ENCODE results near the gene MIAT.
A peak's percentile ranks its signal among the peaks of the same experiment; 100 is the strongest.
"Not testable (repeated sequence)": the region's sequence is repeated elsewhere in the genome, so short reads cannot be mapped to it uniquely, and the experiment has no call there.

Gene MIAT

DNA sequence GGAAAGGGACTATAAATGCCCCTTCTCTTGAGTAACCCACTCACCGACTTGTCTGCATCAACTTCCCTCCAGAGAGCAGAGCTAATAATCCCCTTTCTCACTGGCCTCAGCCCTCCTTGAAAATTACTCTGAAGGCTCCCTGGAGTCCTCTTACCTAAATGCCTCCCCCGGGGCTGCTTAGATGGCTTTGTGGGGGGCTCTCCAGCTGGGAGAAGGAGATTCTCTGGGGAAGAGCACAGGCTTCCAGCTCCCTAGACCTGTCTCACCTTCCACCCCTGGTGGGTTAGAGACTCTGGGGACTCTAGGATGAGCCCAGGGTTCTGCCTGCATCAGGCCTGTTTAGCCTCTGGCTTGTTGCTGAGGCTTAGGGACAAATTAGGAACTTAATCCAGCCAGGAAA, 39.8 kb downstream of the MIAT start:
- TF ChIP-seq CTCF (conservative IDR thresholded peaks at IDR 0.05; ENCODE audit: low read length), result no peak
- no peak for DNase-seq (ENCODE audit: low read depth)
- H3K4me3 ChIP-seq (ENCODE audit: low read length), result no peak overlapping the region

DNA sequence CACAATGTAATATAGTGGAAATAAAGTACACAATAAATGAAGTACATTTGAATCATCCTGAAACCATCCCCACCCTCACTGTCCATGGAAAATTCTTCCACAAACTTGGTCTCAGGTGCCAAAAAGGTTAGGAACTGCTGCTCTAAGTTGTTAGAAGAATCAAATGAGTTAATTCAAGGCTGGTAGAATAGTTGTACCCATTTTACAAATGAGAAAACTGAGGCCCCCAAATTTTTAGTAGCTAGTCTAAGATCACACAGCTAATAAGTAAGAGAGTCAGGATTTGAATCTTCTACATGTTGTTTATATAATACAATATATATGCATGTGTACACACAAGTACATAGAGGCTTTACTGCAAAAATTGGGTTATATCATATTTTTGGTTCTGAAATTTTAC, 43.1 kb downstream of the MIAT start:
- TF ChIP-seq CTCF (conservative IDR thresholded peaks at IDR 0.05; ENCODE audit: low read length), result no peak
- H3K4me3 ChIP-seq (ENCODE audit: low read length), result no peak overlapping the region
- no peak for DNase-seq (ENCODE audit: low read depth)

DNA sequence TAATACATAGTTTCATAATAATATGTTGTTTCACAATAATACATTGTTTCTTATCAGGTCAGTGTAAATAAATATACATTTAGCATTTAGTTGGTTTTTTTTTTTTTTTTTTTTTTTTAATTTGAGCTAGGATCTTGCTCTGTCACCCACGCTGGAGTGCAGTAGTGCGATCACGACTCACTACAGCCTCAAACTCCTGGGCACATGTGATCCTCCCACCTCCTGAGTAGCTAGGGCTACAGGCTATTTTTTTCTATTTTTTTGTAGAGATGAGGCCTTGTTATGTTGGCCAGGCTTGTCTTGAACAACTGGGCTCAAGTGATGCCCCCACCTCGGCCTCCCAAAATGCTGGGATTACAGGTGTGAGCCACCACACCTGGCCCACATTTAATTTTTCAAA, 43.5 kb downstream of the MIAT start:
- no peak for DNase-seq (ENCODE audit: low read depth)
- H3K4me3 ChIP-seq (ENCODE audit: low read length), result no peak overlapping the region
- no peak for TF ChIP-seq CTCF (conservative IDR thresholded peaks at IDR 0.05; ENCODE audit: low read length)

- no peak overlapping the region for H3K4me3 ChIP-seq (ENCODE audit: low read length)
- DNase-seq (ENCODE audit: low read depth), result no peak
- TF ChIP-seq CTCF (conservative IDR thresholded peaks at IDR 0.05; ENCODE audit: low read length), result no peak
Observed at GRCh38 chr22:26701323-26701722, 43.9 kb downstream of the MIAT start.

- peak; percentile 49 for DNase-seq (ENCODE audit: low read depth)
- no peak for TF ChIP-seq CTCF (conservative IDR thresholded peaks at IDR 0.05; ENCODE audit: low read length)
- no peak overlapping the region for H3K4me3 ChIP-seq (ENCODE audit: low read length)
Observed at GRCh38 chr22:26702906-26703830, 45.8 kb downstream of the MIAT start.

DNA sequence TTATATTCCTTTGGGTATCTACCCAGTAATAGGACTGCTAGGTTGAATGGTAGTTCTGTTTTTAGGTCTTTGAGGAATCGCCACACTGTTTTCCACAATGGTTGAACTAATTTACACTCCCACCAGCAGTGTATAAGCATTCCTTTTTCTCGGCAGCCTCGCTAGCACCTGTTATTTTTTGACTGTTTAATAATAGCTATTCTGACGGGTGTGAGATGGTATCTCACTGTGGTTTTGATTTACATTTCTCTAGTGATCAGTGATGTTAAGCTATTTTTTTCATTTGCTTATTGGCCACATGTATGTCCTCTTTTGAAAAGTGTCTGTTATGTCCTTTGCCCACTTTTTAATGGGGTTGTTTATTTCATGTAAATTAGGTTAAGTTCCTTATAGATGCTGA, 48.0 kb downstream of the MIAT start:
- not testable (repeated sequence) for DNase-seq (ENCODE audit: low read depth)

GRCh38 chr22:26707090-26707489, 49.7 kb downstream of the MIAT start:
- H3K4me3 ChIP-seq (ENCODE audit: low read length), result no peak overlapping the region
- DNase-seq (ENCODE audit: low read depth), result no peak
- no peak for TF ChIP-seq CTCF (conservative IDR thresholded peaks at IDR 0.05; ENCODE audit: low read length)

More for the DNA sequence above, 48.0 kb downstream of the MIAT start:
- H3K4me3 ChIP-seq (ENCODE audit: low read length), result not testable (repeated sequence)

Data from AG10803 (cell line).